HG02970 (cell line): ENCODE results near the gene SP7.
"Not testable (repeated sequence)": the region's sequence is repeated elsewhere in the genome, so short reads cannot be mapped to it uniquely, and the experiment has no call there.

Source experiments
- ATAC-seq: cut with Tn5 transposase; IDR thresholded peaks from one replicate; pipeline ENCODE4 v1.9.1; 2021; ENCODE audit warnings: mild to moderate bottlenecking, moderate library complexity, moderate number of reproducible peaks; ENCODE audit not compliant: unreplicated experiment, low FRiP score

Gene SP7

DNA sequence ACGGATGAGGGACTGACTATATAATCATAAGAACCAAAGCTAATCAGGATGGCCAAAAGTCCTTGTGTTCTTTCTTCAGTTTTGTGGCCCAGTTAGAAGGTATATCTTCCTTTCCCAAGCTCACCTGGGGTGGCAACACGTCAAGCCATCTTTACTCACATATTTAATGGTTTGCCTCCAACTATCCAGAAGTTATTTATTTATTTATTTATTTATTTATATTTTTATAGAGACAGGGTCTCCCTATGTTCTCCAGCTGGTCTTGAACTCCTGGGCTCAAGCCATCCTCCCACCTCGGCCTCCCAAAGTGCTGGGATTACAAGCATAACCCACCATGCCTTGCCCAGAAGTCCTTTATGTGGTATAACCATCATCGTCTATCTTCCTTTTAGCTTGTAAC, 11.8 kb upstream of the SP7 start:
- ATAC-seq, result no peak

DNA sequence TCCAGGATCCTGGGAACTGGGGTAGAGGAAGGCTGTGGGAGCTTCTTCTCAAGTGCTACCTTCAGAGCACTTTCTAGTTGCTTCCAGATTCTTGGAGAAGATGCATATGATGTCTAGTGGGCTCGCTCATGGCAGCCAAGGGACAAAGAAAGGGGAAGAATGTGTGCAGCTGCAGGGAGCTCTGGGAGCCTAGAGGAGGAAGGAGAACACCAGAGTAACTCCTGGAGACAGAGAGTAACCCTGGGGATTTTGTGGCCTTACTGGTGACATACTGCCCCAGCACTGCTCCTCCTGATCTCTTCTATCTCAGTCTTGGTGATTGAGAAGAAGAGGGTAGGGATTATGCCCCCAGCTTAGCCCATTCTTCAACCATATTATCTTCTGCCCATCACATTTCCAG, 10.3 kb upstream of the SP7 start:
- ATAC-seq, result no peak

- ATAC-seq, result no peak
Observed at GRCh38 chr12:53345486-53346188, 9.5 kb upstream of the SP7 start.

DNA sequence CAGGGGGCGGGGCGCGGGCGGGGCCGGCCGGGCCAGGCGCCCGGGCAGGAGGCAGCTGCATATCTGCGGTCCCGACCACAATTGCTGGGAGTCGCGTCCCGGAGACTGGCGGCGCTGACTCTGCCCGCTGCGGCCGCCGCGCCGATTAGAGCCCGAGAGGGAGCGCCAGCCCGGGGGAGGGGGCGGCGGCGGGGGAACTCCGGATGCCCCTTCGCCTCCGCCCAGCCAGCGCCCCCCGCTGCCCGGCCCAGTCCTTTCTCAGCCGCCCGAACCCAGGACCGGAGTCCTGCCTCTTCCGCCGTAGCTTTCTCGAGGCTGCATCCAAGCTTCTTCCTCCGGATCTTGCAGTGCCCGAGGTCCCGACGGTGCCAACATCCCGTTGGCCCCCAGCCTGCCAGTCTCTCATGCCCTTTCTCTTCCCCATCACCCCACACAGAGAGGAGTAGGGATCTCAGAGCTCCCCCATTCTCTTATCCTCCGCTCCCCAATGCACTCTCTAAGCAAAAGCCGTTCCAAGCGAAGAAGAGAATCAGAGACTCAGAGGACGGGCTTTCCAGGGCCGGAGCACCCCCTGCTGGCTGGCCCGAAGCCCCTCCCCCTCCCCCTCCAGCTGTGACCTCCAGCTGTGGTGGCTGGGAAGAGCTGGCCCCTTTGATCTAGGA, 8.8 kb upstream of the SP7 start:
- ATAC-seq, result no peak

GRCh38 chr12:53344487-53344823, 8.3 kb upstream of the SP7 start:
- no peak for ATAC-seq

GRCh38 chr12:53343969-53344368, 7.8 kb upstream of the SP7 start:
- no peak for ATAC-seq

DNA sequence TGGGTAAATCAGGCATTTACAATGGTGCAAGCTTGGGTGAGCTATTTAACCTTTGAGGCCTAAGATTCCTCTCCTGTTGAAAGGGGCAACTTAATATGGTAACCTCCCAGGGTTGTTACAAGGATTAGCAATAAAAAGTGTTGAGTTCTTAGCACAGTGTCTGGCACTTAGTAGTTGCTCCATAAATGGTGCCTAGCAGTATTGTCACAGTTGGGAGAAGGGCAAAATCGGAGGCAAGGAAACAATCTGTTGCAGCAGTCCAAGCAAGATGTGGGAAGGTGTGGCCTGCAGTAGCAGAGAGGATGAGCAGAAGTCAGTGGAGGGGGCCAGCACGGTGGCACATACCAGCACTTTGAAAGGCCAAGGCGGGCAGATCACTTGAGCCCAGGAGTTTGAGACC, 7.3 kb upstream of the SP7 start:
- ATAC-seq, result no peak

DNA sequence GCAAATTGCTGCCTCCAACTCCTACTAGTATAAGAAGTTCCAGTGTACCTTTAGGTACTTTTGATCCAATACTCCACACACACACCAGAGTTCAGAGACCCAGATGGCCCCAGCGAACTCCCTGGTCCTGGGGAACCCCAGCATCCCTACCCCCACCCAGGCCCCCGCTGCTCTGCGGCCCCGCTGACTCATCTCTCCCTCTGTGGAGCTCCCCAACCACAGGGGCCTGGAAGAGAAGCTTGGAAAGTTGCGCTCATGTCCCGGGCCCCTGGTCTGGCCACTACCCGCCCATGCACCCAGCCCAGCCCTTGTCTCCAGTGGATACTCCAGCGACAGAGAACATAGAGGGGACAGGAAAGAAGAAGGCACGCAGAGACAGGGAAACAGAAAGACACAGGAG, 4.2 kb upstream of the SP7 start:
- ATAC-seq, result no peak

DNA sequence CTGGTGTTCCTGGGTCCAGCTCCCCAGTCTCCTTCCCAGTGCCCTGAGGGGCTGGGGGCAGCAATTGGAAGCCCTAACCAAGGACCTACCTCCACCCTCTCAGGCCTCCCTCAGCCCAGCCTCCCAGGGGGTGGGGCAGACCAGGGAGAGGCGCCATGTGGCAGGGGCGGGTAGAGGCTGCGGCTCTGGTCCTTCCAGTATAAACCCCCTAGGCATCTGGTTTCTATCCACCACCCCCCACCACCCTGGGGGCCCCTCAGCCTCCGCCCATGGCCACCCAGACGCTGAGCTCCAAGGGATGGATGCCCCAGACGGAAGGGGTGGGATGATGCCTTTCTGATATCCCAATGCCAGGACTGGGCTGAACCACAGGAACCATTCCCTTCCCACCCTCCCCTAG, 2.8 kb upstream of the SP7 start:
- no peak for ATAC-seq

- no peak for ATAC-seq
Observed at GRCh38 chr12:53338017-53338416, 1.9 kb upstream of the SP7 start.

GRCh38 chr12:53334822-53335221, 1.3 kb downstream of the SP7 start:
- no peak for ATAC-seq

- no peak for ATAC-seq
Observed at GRCh38 chr12:53333845-53334244, 2.3 kb downstream of the SP7 start.

- ATAC-seq, result no peak
Observed at GRCh38 chr12:53333289-53333688, 2.9 kb downstream of the SP7 start.

GRCh38 chr12:53332744-53333143, 3.4 kb downstream of the SP7 start:
- no peak for ATAC-seq

- not testable (repeated sequence) for ATAC-seq
Observed at GRCh38 chr12:53332339-53332738, 3.8 kb downstream of the SP7 start.

- no peak for ATAC-seq
Observed at GRCh38 chr12:53330671-53331070, 5.5 kb downstream of the SP7 start.

DNA sequence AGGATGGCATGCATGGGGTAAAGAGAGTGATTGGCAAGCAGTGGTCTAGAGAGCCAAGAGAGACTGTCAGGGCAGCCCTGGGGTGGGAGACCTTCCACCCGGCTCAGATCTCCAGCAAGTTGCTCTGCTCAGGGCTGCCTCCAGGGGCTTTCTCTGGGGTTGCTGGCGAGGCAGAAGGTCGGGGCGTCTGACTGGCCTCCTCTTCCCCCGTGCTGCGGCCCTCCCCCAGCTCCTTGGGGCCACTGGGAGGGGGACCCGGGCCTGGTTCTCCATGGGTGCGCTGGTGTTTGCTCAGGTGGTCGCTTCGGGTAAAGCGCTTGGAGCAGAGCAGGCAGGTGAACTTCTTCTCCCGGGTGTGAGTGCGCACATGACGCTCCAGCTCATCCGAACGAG, 8.1 kb downstream of the SP7 start:
- ATAC-seq, result no peak

DNA sequence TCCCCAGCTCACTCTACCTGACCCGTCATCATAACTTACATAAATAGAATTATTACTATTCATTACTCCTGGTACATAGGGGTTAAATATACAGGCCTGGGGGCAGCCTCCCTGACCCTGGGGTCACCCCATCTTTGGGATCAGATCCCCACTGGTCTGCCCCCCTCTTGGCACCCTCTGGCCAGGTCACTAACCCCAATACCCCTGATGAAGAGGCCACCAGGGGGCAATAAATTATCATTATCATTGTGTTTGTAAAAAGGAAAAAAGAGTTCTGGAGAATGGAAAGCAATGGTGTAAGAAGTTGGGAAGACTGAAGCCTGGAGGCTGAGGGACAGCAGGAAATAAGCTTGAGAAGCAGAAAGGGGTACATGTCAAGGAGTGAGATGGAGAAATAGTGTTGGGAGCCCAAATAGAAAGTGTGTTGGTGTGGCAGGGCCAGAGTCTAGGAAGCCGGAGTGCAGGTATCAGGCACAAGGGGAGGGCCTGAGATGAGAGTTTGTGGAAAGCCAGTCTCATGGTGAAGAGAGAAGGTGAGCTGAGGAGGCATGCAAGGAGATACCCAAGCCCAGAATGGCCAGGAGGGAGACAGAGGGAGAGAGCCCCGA, 8.6 kb downstream of the SP7 start:
- no peak for ATAC-seq

DNA sequence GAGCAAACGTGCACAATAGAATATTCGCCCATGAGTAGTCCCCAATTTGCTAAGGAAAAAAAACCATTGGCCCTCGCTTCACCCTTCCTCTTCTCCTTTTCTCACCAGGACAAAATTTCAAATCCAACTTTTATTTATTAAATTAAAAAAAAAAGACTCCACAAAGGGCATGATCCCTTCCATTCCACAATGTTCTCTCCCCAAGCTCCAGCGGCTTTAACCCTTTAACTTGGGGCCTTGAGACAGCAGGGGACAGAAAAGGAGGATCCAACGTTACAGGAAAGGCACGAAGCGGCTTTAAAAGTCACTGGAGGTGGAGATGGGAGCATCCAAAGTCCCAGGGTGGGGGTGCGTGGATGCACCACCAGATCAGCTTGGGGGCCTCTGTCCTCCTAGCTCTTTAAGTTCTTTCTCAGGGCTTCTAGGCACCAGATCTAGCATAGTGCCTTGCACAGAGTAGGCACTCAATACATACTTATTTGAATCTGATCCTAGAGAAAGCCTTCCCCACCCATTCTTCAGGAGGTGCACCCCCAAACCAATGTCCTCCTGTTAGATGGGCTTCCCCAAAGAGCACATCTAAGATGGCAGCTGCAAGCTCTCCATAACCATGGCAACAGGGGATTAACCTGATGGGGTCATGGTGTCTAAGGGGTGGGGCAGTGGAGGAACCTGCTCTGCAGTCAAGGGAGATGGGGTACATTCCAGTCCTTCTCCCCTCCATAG, 9.5 kb downstream of the SP7 start:
- ATAC-seq, result no peak

- ATAC-seq, result no peak
Observed at GRCh38 chr12:53325511-53326061, 10.6 kb downstream of the SP7 start.
